Measurements from ENCODE around the gene OR11H7.
"Not testable (repeated sequence)": the region's sequence is repeated elsewhere in the genome, so short reads cannot be mapped to it uniquely, and the experiment has no call there.

The OR11H7 gene

DNA sequence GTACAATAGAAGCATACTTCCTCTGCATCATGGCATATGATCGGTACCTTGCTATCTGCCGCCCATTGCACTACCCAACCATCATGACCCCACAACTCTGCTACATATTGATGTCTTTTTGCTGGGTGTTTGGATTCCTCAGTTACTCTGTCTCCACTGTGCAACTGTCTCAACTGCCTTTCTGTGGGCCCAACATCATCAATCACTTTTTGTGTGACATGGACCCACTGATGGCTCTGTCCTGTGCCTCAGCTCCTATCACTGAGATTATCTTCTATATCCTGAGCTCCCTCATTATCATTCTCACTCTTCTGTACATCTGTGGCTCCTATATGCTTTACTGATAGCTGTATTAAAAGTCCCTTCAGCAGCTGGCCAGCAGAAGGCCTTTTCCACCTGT, 19.2 kb upstream of the OR11H7 start:
- TF ChIP-seq EZH2phosphoT487 (IDR thresholded peaks at IDR 0.05; ENCODE audit: borderline replicate concordance): no peak
- TF ChIP-seq, protein P1, sequence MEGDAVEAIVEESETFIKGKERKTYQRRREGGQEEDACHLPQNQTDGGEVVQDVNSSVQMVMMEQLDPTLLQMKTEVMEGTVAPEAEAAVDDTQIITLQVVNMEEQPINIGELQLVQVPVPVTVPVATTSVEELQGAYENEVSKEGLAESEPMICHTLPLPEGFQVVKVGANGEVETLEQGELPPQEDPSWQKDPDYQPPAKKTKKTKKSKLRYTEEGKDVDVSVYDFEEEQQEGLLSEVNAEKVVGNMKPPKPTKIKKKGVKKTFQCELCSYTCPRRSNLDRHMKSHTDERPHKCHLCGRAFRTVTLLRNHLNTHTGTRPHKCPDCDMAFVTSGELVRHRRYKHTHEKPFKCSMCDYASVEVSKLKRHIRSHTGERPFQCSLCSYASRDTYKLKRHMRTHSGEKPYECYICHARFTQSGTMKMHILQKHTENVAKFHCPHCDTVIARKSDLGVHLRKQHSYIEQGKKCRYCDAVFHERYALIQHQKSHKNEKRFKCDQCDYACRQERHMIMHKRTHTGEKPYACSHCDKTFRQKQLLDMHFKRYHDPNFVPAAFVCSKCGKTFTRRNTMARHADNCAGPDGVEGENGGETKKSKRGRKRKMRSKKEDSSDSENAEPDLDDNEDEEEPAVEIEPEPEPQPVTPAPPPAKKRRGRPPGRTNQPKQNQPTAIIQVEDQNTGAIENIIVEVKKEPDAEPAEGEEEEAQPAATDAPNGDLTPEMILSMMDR (conservative IDR thresholded peaks at IDR 0.05; ENCODE audit: low read length): no peak

DNA sequence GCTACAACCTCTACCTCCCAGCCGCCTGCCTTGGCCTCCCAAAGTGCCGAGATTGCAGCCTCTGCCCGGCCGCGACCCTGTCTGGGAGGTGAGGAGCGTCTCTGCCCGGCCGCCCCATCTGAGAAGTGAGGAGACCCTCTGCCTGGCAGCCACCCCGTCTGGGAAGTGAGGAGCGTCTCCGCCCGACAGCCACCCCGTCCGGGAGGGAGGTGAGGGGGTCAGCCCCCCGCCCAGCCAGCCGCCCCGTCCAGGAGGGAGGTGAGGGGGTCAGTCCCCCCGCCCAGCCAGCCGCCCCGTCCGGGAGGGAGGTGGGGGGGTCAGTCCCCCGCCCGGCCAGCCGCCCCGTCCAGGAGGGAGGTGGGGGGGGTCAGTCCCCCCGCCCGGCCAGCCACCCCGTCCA, 16.4 kb upstream of the OR11H7 start:
- not testable (repeated sequence) for H3K79me2 ChIP-seq (ENCODE audit: insufficient read depth, low read length); H2AFZ ChIP-seq (ENCODE audit: low read length); H3K9ac ChIP-seq (ENCODE audit: low read depth, low read length, poor library complexity, severe bottlenecking); H3K4me1 ChIP-seq (ENCODE audit: insufficient read depth, low read length, poor library complexity, severe bottlenecking); H3K27me3 ChIP-seq (ENCODE audit: insufficient read depth, low read length, poor library complexity, severe bottlenecking); H3F3A ChIP-seq (ENCODE audit: low read depth); H3K9me3 ChIP-seq (ENCODE audit: insufficient read depth, low read depth, low read length); H3K9me2 ChIP-seq (replicated peaks; ENCODE audit: low read depth, low read length); H4K20me1 ChIP-seq (ENCODE audit: insufficient read depth, low read length, poor library complexity, severe bottlenecking); H3K4me3 ChIP-seq (ENCODE audit: low read length, poor library complexity, severe bottlenecking); H3K4me2 ChIP-seq (ENCODE audit: low read depth, low read length, poor library complexity, severe bottlenecking); H3K36me3 ChIP-seq (ENCODE audit: insufficient read depth, low read length)

More for the DNA sequence above, 19.2 kb upstream of the OR11H7 start:
- H3K4me2 ChIP-seq (ENCODE audit: low read depth, low read length, poor library complexity, severe bottlenecking): no peak overlapping the region
- no peak overlapping the region for H3K4me3 ChIP-seq (ENCODE audit: low read length, poor library complexity, severe bottlenecking)
- H3K9ac ChIP-seq (ENCODE audit: low read depth, low read length, poor library complexity, severe bottlenecking): no peak overlapping the region
- no peaks in the 10 kb centered on the region for H4K20me1 ChIP-seq (ENCODE audit: insufficient read depth, low read length, poor library complexity, severe bottlenecking)
- no peaks in the 10 kb centered on the region for H3F3A ChIP-seq (ENCODE audit: low read depth)
- no peaks in the 10 kb centered on the region for H3K4me1 ChIP-seq (ENCODE audit: insufficient read depth, low read length, poor library complexity, severe bottlenecking)
- no peaks in the 10 kb centered on the region for H3K9me3 ChIP-seq (ENCODE audit: insufficient read depth, low read depth, low read length)
- H3K36me3 ChIP-seq (ENCODE audit: insufficient read depth, low read length): no peaks in the 10 kb centered on the region
- no peaks in the 10 kb centered on the region for H3K27me3 ChIP-seq (ENCODE audit: insufficient read depth, low read length, poor library complexity, severe bottlenecking)
- no peaks in the 10 kb centered on the region for H3K79me2 ChIP-seq (ENCODE audit: insufficient read depth, low read length)
- H3K9me2 ChIP-seq (replicated peaks; ENCODE audit: low read depth, low read length): no peaks in the 10 kb centered on the region
- no peak overlapping the region for H2AFZ ChIP-seq (ENCODE audit: low read length)

DNA sequence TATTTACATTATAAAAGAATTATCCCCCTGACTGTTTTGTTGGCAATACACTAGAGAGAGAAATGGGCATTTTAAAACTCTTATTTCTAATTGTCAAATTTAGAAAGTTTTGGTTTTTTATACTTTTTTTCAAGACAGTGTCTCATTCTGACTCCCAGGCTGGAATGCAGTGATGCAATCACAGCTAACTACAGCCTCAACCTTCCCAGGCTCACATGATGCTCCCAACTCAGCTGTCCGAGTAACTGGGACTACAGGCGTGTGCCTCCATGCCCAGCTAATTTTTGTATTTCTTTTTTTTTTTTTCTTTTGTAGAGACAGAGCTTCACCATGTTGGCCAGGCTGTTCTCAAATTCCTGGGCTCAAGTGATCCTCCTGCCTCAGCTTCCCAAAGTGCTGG, 13.6 kb upstream of the OR11H7 start:
- Histone ChIP-seq H4K20me1 (ENCODE audit: insufficient read depth, low read length, poor library complexity, severe bottlenecking) (no peaks in the 10 kb centered on the region), H3K36me3 (ENCODE audit: insufficient read depth, low read length) (no peaks in the 10 kb centered on the region), H3K9me3 (ENCODE audit: insufficient read depth, low read depth, low read length) (no peaks in the 10 kb centered on the region), H3K4me1 (ENCODE audit: insufficient read depth, low read length, poor library complexity, severe bottlenecking) (no peaks in the 10 kb centered on the region), H3K9me2 (replicated peaks; ENCODE audit: low read depth, low read length) (no peaks in the 10 kb centered on the region), H3K4me3 (ENCODE audit: low read length, poor library complexity, severe bottlenecking) (no peak overlapping the region), H3K27me3 (ENCODE audit: insufficient read depth, low read length, poor library complexity, severe bottlenecking) (no peaks in the 10 kb centered on the region), H3K79me2 (ENCODE audit: insufficient read depth, low read length) (no peaks in the 10 kb centered on the region), H3K9ac (ENCODE audit: low read depth, low read length, poor library complexity, severe bottlenecking) (no peak overlapping the region), H3K4me2 (ENCODE audit: low read depth, low read length, poor library complexity, severe bottlenecking) (no peak overlapping the region), H3F3A (ENCODE audit: low read depth) (no peaks in the 10 kb centered on the region), H2AFZ (ENCODE audit: low read length) (no peak overlapping the region)
- no peak for TF ChIP-seq EZH2phosphoT487 (IDR thresholded peaks at IDR 0.05; ENCODE audit: borderline replicate concordance)
- TF ChIP-seq, protein P1 (conservative IDR thresholded peaks at IDR 0.05; ENCODE audit: low read length): no peak

DNA sequence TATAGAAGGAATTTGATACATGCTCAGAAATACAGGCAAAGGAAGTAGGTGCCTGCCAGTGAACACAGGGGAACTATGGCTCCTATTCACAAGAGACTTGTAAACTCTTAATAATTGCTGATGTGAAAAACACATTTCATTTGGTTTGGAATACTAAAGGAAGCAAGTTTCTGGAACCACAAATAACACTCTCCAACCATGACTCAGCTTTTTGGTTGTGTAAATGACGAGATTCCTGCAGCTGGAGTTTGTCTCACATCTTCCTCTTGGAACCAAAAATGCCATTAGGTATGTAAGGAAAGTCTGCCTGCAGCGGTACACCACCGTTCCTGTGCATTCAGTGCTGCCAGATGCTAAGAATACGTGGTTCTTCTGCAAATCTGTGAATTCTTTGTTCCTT, 9.7 kb upstream of the OR11H7 start:
- Histone ChIP-seq H3K79me2 (ENCODE audit: insufficient read depth, low read length) (no peaks in the 10 kb centered on the region), H4K20me1 (ENCODE audit: insufficient read depth, low read length, poor library complexity, severe bottlenecking) (no peaks in the 10 kb centered on the region), H3K9ac (ENCODE audit: low read depth, low read length, poor library complexity, severe bottlenecking) (no peak overlapping the region), H3K4me1 (ENCODE audit: insufficient read depth, low read length, poor library complexity, severe bottlenecking) (no peaks in the 10 kb centered on the region), H3K36me3 (ENCODE audit: insufficient read depth, low read length) (no peaks in the 10 kb centered on the region), H2AFZ (ENCODE audit: low read length) (no peak overlapping the region), H3K27me3 (ENCODE audit: insufficient read depth, low read length, poor library complexity, severe bottlenecking) (no peaks in the 10 kb centered on the region), H3K9me3 (ENCODE audit: insufficient read depth, low read depth, low read length) (no peaks in the 10 kb centered on the region), H3K9me2 (replicated peaks; ENCODE audit: low read depth, low read length) (no peaks in the 10 kb centered on the region), H3K4me2 (ENCODE audit: low read depth, low read length, poor library complexity, severe bottlenecking) (no peak overlapping the region), H3K4me3 (ENCODE audit: low read length, poor library complexity, severe bottlenecking) (no peak overlapping the region), H3F3A (ENCODE audit: low read depth) (no peaks in the 10 kb centered on the region)
- no peak for TF ChIP-seq EZH2phosphoT487 (IDR thresholded peaks at IDR 0.05; ENCODE audit: borderline replicate concordance)
- TF ChIP-seq, protein P1 (conservative IDR thresholded peaks at IDR 0.05; ENCODE audit: low read length): no peak

Measured in Loucy (cell line).